ENCODE measurements around the gene DNM1.

Gene DNM1

DNA sequence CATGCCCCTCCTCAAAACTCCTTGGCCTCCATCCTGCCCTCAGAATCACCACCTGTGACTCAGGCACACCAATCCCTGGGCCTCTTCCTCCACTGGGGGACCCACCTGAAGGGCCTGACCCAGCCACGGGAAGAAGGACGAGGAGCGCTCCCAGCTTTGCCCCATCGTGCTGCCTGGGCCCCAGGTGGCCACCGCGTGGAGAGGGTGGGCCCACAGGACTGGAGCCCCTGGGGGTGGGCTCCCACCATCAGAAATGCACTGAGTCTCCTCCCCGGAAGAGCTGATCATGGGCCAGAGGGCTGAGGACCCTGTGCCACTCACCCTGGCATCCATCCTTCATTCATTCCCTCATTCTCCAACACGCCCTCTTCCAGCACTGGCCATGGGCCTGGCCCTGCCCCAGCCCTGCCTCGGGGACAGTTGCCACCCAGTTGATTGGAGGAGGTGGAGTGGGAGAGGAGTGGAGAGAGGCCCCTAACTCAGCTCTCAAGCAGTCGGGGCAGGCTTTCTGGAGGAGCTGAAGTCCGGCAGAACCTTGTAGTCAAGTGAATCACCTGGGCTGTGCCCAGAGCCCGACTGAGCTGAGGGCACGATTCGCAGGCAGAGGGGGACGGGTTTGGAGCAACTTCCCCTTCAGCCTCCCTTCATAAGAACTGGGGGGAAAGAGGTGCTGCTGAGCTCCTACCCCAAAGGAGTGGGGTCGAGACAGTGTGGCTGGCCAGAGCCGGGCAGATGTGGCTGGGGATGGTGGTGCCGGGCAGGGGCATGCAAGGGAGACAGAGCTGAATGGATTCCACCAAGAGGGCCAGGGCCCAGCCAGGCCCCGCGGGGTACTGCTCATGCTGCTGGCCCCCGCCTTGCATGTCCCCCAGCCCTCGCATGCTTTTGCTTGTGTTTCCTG is 29.6 kb downstream of the DNM1 start:
- Histone ChIP-seq H3K27ac (ENCODE audit: low read depth, low read length) (no peak overlapping the region), H3K4me1 (ENCODE audit: control insufficient read depth, insufficient read depth, low read length) (no peaks in the 10 kb centered on the region), H3K9ac (ENCODE audit: low read depth, low read length) (no peak overlapping the region)

DNA sequence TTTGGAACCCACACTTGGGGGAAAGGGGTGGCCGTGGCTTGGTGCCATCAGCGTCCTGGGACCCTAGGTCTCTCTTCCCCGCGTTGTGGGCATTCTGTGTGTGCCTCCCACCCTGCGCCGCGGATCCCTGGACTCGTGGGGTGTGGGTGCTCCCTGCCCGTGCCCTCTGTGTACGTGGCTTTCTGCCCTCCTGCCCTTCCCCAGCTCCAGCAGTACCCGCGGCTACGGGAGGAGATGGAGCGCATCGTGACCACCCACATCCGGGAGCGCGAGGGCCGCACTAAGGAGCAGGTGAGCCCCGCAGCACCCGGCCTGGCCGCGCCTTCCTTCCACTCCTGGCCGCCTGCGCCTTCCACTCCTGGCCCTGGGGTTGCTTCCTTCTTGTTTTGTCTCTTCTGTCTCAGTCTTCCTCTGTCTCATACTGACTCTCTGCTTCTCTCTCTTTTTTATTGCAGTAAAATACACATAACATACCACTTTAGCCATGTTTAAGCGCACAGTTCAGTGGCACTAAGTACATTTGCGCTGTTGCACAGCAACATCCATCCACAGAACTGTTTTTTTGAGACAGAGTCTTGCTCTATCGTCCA is 30.7 kb downstream of the DNM1 start:
- Histone ChIP-seq H3K36me3 (ENCODE audit: control insufficient read depth, insufficient read depth, low read length) (peaks cover 4% of the 10 kb centered on the region; the same call in 1 of the 2 replicates), H3K4me3 (ENCODE audit: low read depth, low read length) (no peak overlapping the region), H3K27me3 (ENCODE audit: control insufficient read depth, insufficient read depth, low read length) (no peaks in the 10 kb centered on the region), H3K27ac (ENCODE audit: low read depth, low read length) (no peak overlapping the region), H3K9me3 (ENCODE audit: control insufficient read depth, insufficient read depth, low read length) (no peaks in the 10 kb centered on the region), H3K4me1 (ENCODE audit: control insufficient read depth, insufficient read depth, low read length) (no peaks in the 10 kb centered on the region), H3K9ac (ENCODE audit: low read depth, low read length) (no peak overlapping the region)

More for the DNA sequence above, 29.6 kb downstream of the DNM1 start:
- Histone ChIP-seq H3K36me3 (ENCODE audit: control insufficient read depth, insufficient read depth, low read length) (peaks cover 4% of the 10 kb centered on the region; the same call in 1 of the 2 replicates), H3K27me3 (ENCODE audit: control insufficient read depth, insufficient read depth, low read length) (no peaks in the 10 kb centered on the region), H3K9me3 (ENCODE audit: control insufficient read depth, insufficient read depth, low read length) (no peaks in the 10 kb centered on the region), H3K4me3 (ENCODE audit: low read depth, low read length) (no peak overlapping the region)

DNA sequence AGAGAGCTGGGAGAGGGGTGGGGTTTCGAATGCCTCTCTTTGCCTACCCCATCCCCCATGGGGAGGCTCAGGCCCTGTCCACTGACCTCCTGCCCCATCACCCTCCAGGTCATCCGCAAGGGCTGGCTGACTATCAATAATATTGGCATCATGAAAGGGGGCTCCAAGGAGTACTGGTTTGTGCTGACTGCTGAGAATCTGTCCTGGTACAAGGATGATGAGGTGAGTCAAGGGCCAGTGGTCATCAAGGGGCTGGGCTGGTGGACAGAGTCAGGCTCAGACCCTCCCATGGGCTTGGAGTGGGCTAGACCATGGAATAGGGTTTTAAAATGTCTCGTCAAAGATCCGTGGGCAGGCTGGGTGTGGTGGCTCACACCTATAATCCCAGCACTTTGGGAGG is 38.9 kb downstream of the DNM1 start:
- no peak overlapping the region for H3K27ac ChIP-seq (ENCODE audit: low read depth, low read length)
- H3K9me3 ChIP-seq (ENCODE audit: control insufficient read depth, insufficient read depth, low read length): no peaks in the 10 kb centered on the region
- peaks cover 21% of the 10 kb centered on the region for H3K36me3 ChIP-seq (ENCODE audit: control insufficient read depth, insufficient read depth, low read length)
- no peaks in the 10 kb centered on the region for H3K27me3 ChIP-seq (ENCODE audit: control insufficient read depth, insufficient read depth, low read length)
- no peak overlapping the region for H3K4me3 ChIP-seq (ENCODE audit: low read depth, low read length)
- H3K9ac ChIP-seq (ENCODE audit: low read depth, low read length): no peak overlapping the region
- peaks cover 7% of the 10 kb centered on the region for H3K4me1 ChIP-seq (ENCODE audit: control insufficient read depth, insufficient read depth, low read length)

DNA sequence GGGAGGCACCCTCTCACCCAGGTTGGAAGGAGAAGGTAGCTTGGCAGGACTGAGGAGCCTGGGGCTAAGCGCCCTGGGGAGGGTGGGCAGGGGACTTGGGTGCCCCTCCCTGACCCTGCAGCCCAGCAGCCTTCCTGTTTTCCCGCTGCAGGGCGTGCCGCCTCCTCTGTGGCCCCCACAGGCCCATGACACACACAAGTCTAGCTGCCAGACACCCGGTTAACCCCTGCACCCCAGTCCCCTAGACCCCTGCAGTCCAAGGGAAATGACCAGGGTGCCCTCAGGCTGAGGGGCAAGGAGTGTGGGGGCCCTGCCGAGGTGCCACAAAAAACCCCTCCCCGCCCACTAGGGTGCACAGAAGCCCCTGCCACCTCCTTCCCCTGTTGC is 39.6 kb downstream of the DNM1 start:
- no peak overlapping the region for H3K27ac ChIP-seq (ENCODE audit: low read depth, low read length)
- H3K4me3 ChIP-seq (ENCODE audit: low read depth, low read length): no peak overlapping the region
- H3K36me3 ChIP-seq (ENCODE audit: control insufficient read depth, insufficient read depth, low read length): peaks cover 27% of the 10 kb centered on the region
- no peak overlapping the region for H3K9ac ChIP-seq (ENCODE audit: low read depth, low read length)
- peaks cover 7% of the 10 kb centered on the region for H3K4me1 ChIP-seq (ENCODE audit: control insufficient read depth, insufficient read depth, low read length)
- H3K27me3 ChIP-seq (ENCODE audit: control insufficient read depth, insufficient read depth, low read length): no peaks in the 10 kb centered on the region
- H3K9me3 ChIP-seq (ENCODE audit: control insufficient read depth, insufficient read depth, low read length): no peaks in the 10 kb centered on the region

DNA sequence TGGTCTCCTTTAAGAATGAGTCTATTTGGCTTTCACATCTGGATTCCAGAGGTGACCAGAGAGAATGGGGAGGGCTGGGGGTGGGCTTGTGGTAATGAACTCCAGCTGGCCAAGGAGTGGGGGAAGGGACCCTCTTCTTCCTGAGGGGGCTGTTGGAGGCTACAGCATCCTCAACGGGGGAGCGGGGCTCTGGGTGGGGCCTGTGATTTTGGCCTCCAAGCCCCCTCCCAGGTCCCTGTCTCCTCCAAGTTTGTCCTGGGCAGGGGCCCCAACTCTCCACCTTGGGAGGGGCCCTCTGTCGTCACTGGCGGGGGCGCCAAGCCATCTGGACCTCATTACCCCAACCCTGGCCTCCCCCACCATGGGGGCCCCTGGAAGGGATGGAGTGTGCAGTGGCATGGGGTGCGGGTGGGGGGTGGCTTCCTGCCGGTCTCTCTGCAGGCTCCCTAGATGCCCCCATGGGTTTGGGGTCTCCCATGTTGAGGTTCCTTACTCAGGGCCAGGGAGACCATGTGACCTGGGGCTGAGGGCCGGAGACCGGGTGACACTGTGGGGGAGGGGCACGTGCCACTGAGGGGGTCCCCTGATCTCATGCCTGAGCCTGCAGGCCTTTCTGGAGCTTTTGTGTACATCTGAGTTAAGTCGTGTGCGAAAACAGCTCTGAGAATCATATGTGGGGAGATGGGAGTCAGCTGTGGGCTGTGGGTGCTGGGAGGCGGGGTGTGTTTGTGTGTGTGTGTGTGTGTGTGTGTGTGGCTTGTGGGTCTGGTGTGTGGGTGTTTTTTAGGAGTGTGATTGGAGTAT is 40.2 kb downstream of the DNM1 start:
- H3K27me3 ChIP-seq (ENCODE audit: control insufficient read depth, insufficient read depth, low read length): no peaks in the 10 kb centered on the region
- H3K36me3 ChIP-seq (ENCODE audit: control insufficient read depth, insufficient read depth, low read length): peaks cover 27% of the 10 kb centered on the region
- H3K9me3 ChIP-seq (ENCODE audit: control insufficient read depth, insufficient read depth, low read length): no peaks in the 10 kb centered on the region
- peaks cover 7% of the 10 kb centered on the region for H3K4me1 ChIP-seq (ENCODE audit: control insufficient read depth, insufficient read depth, low read length)
- no peak overlapping the region for H3K27ac ChIP-seq (ENCODE audit: low read depth, low read length)
- H3K9ac ChIP-seq (ENCODE audit: low read depth, low read length): no peak overlapping the region
- H3K4me3 ChIP-seq (ENCODE audit: low read depth, low read length): no peak overlapping the region

DNA sequence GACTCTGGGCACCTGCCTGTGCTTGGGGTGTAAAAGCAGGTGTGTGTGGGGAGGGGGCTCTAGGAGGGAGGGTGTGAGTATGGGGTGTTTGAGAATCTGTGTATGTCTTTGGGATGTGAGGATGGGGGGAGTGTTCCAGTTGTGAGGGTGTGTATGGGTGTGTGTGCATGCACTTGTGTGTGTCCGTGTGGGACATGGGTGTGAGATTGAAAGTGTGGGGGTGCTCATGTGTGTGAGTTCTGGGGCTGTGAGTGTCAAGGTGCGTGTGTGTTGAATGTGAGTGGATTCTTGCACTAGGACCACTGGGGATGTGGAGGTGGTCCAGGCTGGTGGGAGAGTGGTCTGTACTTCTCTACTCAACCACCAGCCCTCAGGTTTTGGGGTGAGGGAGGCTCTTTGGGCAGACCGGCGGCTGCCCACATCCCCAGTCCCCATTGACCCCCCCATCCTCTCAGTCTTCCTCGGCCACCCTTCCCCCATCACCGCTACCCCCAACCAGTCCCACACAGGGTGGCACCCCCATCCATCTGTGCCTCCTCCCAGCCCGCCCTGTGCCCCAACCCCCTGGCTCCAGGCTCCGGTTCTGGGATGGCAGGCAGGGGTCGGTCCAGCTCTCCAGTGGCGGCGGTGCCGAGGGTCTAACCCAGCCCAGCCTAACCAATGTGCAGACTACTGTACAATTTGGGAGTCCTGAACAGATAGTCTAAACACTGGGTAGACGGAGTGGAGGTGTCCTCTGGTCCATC is 41.1 kb downstream of the DNM1 start:
- no peaks in the 10 kb centered on the region for H3K27me3 ChIP-seq (ENCODE audit: control insufficient read depth, insufficient read depth, low read length)
- H3K9me3 ChIP-seq (ENCODE audit: control insufficient read depth, insufficient read depth, low read length): no peaks in the 10 kb centered on the region
- H3K9ac ChIP-seq (ENCODE audit: low read depth, low read length): no peak overlapping the region
- H3K4me3 ChIP-seq (ENCODE audit: low read depth, low read length): peak overlapping the region; percentile 21; the same call in 1 of the 2 replicates
- H3K27ac ChIP-seq (ENCODE audit: low read depth, low read length): no peak overlapping the region
- peaks cover 7% of the 10 kb centered on the region for H3K4me1 ChIP-seq (ENCODE audit: control insufficient read depth, insufficient read depth, low read length)
- H3K36me3 ChIP-seq (ENCODE audit: control insufficient read depth, insufficient read depth, low read length): peaks cover 29% of the 10 kb centered on the region

DNA sequence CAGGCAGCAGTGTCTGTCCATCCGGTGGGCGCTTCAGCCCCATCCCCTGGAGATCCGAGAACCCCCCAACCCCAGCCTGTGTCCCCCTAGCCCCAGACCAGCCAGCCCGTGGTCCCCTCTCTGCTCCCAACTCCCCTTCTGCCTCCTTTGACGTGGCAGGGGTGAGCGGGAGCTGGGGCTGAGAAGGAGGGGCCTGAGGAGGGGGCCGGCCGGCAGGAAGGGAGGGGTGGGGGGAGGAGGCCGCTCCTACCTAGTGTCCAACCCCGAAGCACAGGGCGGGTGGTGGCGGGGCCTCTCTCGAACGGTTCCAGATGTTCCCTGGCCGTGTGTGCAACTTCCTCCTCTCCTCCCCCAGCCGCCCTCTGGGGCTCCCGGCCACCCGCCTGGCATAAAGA is 41.7 kb downstream of the DNM1 start:
- peak overlapping the region; percentile 21; the same call in 1 of the 2 replicates for H3K4me3 ChIP-seq (ENCODE audit: low read depth, low read length)
- no peaks in the 10 kb centered on the region for H3K9me3 ChIP-seq (ENCODE audit: control insufficient read depth, insufficient read depth, low read length)
- no peak overlapping the region for H3K9ac ChIP-seq (ENCODE audit: low read depth, low read length)
- H3K36me3 ChIP-seq (ENCODE audit: control insufficient read depth, insufficient read depth, low read length): peaks cover 23% of the 10 kb centered on the region
- peaks cover 7% of the 10 kb centered on the region for H3K4me1 ChIP-seq (ENCODE audit: control insufficient read depth, insufficient read depth, low read length)
- no peaks in the 10 kb centered on the region for H3K27me3 ChIP-seq (ENCODE audit: control insufficient read depth, insufficient read depth, low read length)
- no peak overlapping the region for H3K27ac ChIP-seq (ENCODE audit: low read depth, low read length)

DNA sequence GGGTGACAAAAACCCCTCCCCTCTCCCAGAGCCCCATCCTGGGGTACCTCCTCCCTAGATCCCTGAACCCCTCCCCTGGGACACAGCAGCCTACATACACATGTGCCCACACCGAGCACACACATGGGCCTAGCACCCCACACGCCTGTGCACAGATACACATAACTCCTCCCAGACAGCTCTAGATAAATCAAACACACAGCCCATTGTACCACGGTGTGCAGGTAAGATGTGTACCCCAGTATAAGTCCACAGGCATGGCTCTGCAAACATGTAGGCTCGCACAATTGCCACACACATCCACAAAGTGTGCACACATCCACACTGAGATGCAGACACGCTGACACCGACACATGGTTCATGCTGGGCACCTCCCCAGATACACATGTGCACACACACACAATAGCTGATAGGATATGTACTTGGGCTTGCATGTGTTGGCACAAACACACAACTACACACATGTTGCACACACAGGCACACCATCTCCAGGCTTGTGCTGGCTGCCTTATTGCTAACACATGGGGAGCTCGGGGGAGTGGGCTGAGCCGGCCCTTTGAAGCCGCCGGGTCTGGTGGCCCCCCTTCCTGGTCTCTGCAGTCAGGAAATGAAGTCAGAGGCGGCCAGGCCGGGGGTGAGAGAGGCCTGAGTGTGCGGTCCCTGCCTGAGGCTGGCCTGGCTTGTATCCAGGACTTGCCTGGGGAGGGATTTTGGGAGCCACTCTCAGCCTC is 42.4 kb downstream of the DNM1 start:
- Histone ChIP-seq H3K4me3 (ENCODE audit: low read depth, low read length) (no peak overlapping the region), H3K4me1 (ENCODE audit: control insufficient read depth, insufficient read depth, low read length) (peaks cover 7% of the 10 kb centered on the region), H3K27me3 (ENCODE audit: control insufficient read depth, insufficient read depth, low read length) (no peaks in the 10 kb centered on the region), H3K27ac (ENCODE audit: low read depth, low read length) (peak overlapping the region; percentile 53), H3K36me3 (ENCODE audit: control insufficient read depth, insufficient read depth, low read length) (peaks cover 16% of the 10 kb centered on the region), H3K9me3 (ENCODE audit: control insufficient read depth, insufficient read depth, low read length) (no peaks in the 10 kb centered on the region), H3K9ac (ENCODE audit: low read depth, low read length) (no peak overlapping the region)

DNA sequence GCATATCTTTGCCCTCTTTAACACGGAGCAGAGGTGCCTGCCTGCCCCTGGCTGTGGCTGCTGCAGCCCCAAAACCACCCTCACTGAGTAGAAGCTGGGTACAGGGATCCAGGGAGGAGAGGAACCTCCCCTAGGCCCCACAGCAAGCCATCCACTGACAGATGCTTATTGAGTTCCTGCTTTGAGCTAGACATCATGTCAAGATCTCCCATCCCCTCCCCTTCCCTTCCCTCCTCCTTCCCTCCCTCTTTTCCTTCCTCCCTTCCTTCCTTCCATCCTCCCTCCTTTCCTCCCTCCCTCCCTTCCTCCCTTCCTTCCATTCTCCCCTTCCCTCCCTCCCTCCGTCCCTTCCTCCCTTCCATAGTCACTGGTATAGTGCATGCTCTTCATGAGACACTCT is 43.3 kb downstream of the DNM1 start:
- H3K9me3 ChIP-seq (ENCODE audit: control insufficient read depth, insufficient read depth, low read length): no peaks in the 10 kb centered on the region
- peaks cover 9% of the 10 kb centered on the region; the same call in 1 of the 2 replicates for H3K36me3 ChIP-seq (ENCODE audit: control insufficient read depth, insufficient read depth, low read length)
- H3K27me3 ChIP-seq (ENCODE audit: control insufficient read depth, insufficient read depth, low read length): no peaks in the 10 kb centered on the region
- H3K4me1 ChIP-seq (ENCODE audit: control insufficient read depth, insufficient read depth, low read length): peaks cover 7% of the 10 kb centered on the region
- H3K9ac ChIP-seq (ENCODE audit: low read depth, low read length): no peak overlapping the region
- H3K4me3 ChIP-seq (ENCODE audit: low read depth, low read length): no peak overlapping the region
- H3K27ac ChIP-seq (ENCODE audit: low read depth, low read length): no peak overlapping the region

DNA sequence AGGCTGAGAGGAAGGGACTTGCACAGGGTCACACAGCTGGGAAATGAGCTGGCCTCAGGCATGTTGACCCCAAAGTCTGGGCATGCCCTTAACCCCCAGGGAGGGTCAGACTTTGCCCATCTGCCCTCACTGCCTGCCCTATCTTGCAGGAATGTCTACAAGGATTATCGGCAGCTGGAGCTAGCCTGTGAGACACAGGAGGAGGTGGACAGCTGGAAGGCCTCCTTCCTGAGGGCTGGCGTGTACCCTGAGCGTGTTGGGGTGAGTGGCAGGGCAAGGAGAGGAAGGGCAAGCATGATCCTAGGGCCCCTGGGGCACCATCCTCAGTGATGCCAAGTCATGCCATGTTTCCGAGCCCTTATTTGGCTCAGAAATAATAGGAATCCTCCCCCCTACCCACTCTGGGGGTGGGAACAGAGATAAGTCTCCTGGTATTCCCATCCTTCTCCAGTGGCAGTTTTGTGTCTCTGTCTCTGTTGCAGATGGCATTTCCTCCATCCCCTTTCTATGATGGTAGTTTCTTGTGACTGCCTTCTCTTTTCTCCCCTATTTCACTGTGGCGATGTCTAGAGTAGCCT is 44.1 kb downstream of the DNM1 start:
- peaks cover 10% of the 10 kb centered on the region for H3K4me1 ChIP-seq (ENCODE audit: control insufficient read depth, insufficient read depth, low read length)
- H3K9me3 ChIP-seq (ENCODE audit: control insufficient read depth, insufficient read depth, low read length): no peaks in the 10 kb centered on the region
- no peak overlapping the region for H3K27ac ChIP-seq (ENCODE audit: low read depth, low read length)
- peaks cover 15% of the 10 kb centered on the region for H3K36me3 ChIP-seq (ENCODE audit: control insufficient read depth, insufficient read depth, low read length)
- H3K4me3 ChIP-seq (ENCODE audit: low read depth, low read length): no peak overlapping the region
- H3K27me3 ChIP-seq (ENCODE audit: control insufficient read depth, insufficient read depth, low read length): no peaks in the 10 kb centered on the region
- H3K9ac ChIP-seq (ENCODE audit: low read depth, low read length): no peak overlapping the region

Data from HUES48 (cell line).